Inferior parietal cortex (tissue), 1 donor: ENCODE data around the gene PELI3.
"Not testable (repeated sequence)": the region's sequence is repeated elsewhere in the genome, so short reads cannot be mapped to it uniquely, and the experiment has no call there.

Source experiments
- DNase-seq: peaks from one replicate; pipeline ENCODE4 v3.0.0-alpha.2; 2016; ENCODE audit errors: extremely low spot score

PELI3 gene

DNA sequence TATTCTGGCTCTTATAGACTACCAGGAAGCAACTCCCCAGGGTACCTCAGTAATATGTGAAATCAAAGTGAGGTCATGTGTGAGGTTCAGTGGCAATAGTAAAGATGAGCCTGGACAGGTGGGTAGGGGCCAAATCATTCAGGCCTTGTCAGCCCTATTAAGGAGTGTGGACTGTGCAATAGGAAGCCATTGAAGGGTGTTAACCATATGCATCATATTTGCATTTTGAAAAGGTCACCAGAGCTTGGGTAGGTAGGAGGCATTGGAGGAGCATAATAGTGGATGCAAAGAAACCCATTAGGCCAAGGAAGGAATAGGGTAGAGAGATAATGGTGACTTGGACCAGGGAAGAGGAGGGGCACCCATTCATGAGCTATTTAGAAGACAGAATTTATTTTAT, 19.7 kb upstream of the PELI3 start:
- DNase-seq: no peak

DNA sequence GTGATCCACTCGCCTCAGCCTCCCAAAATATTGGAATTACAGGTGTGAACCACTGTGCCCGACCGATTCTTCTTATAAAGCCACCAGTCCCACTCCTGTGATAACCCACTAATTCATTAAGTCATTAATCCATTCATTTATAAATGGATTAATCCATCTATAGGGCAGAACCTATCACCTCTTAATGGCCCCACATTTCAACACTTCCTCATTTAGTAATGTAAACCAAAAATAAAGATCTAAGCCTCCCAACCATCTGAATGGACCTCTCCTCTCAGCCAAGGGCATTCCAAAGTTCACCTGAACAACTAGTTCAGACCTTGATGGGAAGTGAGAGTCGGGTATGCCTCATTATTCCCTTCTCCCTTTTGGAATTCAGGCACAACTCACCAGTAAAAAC, 18.2 kb upstream of the PELI3 start:
- no peak for DNase-seq

DNA sequence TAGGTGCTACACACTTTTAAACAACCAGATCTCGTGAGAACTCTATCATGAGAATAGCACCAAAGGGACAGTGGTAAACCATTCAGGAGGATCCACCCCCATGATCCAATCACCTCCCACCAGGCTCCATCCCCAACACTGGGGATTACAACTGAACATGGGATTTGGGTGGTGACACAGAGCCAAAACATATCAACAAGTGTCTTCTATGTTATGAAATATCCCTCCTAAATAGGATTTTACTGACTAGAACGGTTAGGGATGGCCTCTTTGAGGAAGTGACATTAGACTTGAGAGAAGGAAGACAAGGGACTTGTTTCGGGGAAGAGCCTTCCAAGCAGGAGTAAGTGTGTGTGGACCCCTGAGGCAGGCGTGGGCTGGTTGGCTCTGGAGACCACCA, 16.1 kb upstream of the PELI3 start:
- no peak for DNase-seq

DNA sequence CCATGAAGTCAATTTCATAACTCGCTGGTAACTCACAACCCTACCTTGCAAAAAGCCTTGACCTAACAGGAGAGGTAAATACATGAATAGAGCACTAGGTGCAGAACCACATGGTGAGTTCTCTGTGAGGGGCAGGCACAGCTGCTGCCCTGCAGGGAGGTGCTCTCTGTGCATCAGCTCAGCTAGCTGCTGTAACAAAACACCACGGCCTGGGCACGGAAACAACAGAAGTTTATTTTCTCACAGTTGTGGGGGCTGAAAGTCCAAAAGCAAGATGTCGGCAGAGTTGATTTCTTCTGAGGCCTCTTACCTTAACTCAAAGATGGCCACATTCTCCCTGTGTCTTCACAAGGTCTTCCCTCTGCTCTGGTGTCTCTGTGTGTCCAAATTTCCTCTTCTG, 15.0 kb upstream of the PELI3 start:
- DNase-seq: no peak

DNA sequence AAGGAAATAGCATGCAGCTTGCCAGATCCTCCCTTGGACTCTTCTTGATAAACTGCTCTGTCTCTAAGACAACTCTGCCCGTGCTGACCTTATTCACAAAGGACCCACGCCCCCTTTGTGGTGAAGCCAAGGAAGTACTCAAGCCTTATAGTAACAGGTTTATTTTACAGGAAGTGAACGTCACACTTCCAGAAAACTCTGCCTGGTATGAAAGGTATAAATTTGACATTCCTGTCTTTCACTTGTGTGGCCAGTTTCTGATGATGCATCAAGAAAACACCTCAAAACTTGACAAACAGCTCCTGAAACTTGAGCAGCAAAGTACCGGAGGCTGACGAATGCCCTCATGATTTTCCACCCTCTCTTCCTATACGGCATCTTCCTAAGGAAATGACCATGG, 12.5 kb upstream of the PELI3 start:
- DNase-seq: no peak

DNA sequence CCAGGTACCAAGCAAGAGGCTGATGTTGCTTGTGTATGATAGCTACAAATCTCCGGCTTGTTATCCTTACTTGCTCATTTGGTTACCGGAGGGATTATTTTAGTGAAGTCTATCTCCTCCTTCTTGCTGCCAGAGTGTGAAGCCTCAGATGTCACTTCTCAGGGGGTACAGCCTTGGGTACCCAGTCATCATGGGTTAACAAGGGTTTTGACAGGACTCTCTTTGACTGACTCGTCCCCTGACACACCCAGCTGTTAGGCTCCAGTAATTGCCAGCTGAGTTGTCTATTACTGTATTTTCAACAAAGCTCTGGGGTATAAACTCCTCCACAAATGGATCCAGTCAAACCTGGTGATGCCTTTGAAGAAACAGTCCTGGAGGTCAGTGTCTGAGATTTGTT, 11.9 kb upstream of the PELI3 start:
- DNase-seq: no peak

DNA sequence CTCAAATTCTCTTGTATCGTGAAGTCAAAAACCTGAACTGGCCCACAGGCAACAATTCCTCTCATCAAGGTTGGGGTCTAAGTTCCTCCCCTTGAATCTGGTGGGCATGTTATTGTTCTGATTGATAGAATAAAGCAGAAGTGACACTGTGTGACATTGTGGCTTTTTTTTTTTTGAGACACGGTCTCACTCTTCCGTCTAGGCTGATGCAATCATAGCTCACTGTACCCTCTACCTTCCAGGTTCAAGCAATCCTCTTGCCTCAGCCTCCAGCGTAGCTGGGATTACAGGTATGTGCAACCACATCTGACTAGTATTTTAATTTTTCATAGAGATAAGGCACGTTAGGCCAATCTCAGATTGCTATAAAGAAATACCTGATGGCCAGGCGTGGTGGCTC, 8.9 kb upstream of the PELI3 start:
- DNase-seq: no peak

DNA sequence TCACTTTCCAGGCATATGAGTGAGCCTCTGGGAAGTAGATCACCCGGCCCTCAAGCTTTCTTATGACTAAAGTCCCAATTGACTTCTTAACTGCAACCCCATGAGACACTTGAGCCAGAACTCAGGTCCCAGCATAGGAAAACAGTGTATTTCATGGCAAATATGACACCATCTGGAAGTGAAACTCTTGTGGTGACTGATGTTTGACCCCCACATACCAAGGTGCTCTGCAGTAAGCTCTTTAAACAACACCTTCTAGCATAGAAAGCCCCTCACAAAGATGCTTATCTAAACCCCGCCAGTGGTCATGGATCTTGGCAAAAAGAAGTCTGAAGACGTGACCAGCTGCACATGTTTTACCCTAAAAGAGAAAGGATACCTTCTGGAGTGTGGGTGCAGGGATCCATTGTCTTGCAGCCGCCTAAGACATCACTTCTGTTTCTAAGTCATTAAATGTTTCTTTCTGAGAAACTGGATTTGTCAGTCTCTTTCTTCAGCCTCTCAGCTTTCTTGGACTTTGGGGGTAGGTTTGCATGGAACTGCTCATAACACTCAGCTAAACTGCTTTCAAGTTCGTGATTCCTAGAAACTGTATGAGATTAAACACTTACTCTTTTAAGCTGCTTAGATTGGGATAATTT, 7.4 kb upstream of the PELI3 start:
- no peak for DNase-seq

DNA sequence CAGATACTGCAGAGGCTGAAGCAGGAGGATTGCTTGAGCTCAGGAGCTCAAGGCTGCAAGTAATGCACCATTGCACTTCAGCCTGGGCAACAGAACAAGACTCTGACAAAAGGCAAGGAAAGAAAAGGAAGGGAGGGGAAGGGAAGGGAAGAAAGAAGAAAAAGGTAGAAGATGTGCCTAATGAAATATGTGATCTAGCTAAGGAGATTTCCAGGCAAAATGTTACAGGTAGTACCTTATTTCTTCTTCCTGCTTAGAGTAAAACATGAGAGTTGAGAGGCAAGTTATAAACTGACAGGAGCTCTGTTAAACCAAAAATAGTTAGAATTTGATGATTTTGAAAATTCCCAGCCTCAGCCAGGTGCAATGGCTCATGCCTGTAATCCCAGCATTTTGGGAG, 4.7 kb upstream of the PELI3 start:
- DNase-seq: no peak

DNA sequence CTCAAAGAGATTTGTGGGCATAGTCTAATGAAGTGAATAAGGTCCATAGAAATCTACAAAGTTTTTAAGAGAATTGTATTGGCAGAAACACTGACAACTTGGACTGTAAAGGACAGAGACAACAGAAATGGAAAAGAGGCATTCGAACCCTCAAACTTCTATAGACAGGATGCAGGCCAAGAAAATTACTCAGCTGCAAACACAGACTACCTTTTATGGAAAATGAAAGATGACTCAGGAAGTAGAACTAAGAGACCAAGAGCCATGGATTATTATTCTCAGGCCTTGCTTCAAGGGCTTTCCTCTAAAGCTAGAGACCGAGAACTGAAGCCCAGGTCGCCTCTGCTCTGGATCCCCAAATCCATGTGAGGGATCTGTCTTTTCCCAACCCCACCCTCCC, 3.8 kb upstream of the PELI3 start:
- DNase-seq: no peak

DNA sequence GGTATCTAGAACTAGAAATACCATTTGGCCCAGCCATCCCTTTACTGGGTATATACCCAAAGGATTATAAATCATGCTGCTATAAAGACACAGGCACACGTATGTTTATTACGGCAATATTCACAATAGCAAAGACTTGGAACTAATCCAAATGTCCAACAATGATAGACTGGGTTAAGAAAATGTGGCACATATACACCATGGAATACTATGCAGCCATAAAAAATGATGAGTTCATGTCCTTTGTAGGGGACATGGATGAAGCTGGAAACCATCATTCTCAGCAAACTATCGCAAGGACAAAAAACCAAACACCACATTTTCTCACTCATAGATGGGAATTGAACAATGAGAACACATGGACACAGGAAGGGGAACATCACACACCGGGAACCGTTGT, 2.6 kb upstream of the PELI3 start:
- not testable (repeated sequence) for DNase-seq

DNA sequence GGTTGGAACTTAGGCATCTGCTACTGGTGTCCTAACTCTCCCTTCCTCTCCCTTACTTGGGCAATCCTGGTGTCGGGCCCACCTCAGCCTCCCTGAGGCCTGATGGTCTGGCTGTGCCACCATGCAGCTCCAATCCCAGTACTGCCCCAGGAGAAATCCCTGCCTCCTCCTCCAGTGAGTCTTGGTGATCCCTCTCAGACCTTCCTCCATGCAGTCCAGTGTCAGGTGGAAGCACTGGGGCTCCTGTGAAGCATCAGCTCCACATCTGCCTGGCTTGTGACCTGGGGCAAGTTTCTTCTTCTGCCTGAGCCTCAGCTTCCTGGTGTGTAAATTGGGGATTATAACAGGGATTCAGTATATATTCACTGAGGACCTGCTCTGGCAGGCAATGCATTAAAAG, 1.8 kb upstream of the PELI3 start:
- DNase-seq: no peak

DNA sequence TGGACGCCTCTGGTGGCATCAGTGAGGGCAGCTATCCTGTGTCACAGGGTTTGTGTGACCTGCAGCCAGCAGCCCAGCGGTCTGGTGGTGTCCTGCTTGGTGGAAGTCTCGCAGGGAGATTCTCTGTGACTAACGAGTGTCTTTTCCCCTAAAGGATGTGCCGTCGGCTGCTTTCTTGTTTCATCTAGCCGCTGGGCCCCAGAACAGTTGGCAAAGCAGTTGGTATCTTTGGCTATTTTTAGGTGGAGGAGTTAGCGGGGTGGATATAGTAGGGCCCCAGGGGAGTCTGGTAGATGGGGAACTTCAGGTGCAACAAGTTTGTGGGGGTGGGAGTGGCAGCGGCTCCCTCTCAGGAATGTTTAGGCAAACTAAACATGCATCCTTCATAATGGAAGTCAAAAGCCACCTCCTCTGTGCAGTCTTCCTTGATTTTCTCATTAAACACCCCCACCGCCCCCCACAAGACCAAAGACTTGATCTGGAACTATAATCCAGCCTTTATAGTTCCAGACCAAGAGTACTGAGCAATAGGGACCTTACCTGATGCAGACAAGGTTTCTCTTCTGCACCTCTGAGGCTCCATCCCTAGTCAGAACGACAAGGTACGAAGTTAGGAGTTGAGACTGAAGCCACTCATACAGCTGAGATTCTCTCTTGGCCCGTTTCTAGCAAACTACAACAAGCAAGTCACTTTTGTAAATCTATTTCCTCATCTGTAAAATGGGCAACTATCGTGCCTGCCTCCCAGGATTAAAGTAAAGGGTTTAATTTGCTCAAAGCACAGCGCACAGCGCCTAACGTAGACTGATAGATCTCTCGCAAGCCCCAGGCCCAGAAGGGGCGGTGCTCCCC, 1.1 kb upstream of the PELI3 start:
- no peak for DNase-seq

DNA sequence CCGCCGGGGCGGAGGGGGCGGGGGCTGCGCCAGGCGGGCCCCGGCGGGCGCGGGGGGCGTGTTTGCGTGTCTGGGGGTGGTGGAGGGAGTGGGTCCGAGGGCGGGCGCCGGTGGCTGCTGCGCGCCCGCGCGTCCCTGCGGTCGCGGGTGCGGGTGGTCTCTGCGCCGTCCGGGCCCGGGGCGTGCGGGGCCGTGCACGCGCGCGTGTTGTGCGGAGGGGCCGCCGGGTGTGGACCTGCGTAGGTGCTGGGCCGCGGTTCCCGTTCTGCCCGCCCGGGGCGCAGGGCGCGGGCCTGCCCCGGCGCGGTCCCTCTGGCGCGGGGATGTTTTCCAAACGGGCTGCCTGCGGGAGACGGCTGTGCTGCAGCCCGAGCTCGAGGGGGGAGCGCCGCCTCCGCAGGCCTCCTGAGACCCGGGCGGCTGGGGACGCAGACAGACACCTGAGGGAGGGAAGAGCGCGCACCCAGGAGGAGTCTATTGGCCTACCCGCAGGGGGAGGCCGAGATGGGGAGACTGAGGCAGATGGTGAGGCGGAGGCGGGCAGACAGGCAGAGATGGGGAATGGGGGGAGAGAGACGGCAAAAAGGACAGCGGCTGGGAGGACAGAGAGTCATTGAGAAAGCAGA, 442 bp downstream of the PELI3 start:
- DNase-seq: no peak

DNA sequence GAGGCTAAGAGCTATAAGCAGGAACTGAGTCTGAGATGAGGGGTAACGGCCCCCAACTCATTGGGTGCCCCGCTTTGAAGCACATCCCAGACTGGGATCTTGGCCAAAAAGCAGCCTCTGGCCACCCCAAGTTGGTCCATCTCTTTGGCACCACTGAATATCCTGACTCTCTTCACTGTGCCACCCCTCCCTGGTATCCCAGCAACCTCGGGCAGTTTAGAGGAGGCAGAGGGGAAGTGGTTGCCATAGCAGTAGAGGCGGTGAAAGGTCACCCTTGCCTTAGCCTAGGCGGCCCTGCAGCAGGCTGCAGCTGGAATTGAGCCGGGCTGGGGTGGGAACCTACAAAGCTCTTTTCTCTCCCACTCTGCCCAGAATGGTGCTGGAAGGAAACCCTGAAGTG, 1.1 kb downstream of the PELI3 start:
- no peak for DNase-seq

DNA sequence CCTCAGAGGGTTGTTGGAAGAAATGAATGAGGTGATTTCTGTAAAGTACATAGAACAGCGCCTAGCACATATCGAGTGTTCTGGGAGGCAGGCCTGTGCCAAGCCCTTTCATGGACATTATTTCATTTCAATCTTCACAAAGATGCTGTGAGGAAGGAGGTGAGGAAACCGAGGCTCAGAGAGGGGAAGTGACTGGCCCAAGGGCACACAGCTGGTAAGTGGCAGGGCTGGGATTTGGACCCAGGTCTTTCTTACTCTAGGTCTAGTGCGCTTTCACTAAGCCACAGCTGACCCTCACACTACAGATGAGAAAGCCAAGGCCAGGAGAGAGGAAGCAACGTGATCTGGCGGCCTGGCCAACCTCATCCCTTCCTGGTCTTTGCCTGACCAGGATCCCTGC, 2.0 kb downstream of the PELI3 start:
- no peak for DNase-seq

DNA sequence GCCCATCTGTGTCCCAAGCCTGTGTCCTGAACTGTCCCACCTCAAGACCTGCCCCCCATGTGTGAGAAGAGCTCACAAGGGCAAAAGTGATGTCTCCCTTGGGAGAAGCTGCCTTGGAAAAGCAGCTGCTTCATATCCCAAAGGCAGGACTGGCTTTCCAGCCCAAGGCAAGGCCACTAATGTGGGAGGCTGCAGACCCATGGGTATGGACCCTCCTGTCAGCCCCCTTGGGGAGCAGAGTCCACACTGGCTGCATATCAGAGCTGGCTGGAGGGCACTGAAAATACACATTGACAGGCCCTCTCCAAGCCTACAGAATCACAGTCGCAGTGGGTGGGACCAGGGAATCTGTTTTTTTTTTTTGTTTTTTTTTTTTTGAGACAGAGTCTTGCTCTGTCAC, 2.7 kb downstream of the PELI3 start:
- no peak for DNase-seq

DNA sequence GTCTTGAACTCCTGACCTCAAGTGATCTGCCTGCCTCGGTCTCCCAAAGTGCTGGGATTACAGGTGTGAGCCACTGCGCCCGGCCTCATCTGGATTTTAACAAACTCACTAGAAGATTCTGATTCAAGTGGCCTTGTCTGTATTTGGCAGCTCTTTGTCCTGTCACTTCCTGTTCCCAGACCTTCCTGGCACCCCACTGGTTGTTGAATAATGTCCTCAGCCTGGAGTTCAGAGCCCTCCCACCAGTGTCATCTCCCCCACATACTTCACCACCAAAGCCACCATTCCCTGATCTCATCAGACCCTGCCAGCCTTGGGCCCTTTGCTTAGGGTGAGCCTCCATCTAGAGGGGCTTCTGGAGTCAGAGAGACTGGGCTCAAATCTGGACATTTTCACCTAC, 3.3 kb downstream of the PELI3 start:
- no peak for DNase-seq

DNA sequence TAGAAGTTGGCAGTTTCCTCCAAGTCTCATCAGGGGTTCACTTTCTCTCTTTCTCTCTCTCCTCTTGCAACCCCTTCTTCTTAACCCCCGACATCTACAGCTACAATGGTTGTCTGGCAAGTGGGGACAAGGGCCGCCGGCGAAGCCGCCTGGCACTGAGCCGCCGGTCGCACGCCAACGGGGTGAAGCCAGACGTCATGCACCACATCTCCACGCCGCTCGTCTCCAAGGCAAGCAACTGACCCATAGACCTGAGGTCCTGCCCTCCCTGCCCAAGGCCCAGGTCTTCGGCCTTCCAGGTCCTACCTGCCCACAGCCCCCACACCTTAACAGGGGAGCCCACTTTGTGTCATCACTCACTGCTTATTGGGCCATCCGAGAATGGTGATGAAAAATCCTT, 4.4 kb downstream of the PELI3 start:
- DNase-seq: no peak

DNA sequence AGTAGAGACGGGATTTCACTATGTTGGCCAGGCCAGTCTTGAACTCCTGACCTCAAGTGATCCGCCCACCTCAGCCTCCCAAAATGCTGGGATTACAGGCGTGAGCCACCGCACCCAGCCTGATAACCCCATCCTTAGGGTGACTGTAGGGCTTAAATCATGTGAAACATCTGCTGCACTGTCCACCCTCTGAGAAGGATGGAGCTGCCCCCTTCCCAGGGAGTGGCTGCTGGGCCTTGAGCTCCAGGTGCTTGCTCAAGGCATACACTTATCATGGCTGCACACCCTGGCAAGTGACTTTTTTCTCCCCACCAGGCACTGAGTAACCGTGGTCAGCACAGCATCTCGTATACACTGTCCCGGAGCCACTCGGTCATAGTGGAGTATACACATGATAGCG, 5.3 kb downstream of the PELI3 start:
- DNase-seq: no peak

DNA sequence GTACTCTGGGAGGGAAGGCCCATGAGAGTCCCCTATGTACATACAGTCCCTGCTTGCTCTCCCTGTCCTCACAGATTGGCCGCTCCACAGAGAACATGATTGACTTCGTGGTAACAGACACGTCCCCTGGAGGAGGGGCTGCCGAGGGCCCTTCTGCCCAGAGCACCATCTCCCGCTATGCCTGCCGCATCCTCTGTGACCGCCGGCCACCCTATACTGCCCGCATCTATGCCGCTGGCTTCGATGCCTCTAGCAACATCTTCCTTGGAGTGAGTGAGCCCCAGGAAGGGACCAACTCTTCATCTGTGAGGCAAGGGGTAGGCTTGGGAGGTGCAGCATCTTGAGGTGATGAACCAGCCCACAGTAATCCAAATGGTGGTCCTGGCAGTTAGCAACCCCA, 6.5 kb downstream of the PELI3 start:
- no peak for DNase-seq

DNA sequence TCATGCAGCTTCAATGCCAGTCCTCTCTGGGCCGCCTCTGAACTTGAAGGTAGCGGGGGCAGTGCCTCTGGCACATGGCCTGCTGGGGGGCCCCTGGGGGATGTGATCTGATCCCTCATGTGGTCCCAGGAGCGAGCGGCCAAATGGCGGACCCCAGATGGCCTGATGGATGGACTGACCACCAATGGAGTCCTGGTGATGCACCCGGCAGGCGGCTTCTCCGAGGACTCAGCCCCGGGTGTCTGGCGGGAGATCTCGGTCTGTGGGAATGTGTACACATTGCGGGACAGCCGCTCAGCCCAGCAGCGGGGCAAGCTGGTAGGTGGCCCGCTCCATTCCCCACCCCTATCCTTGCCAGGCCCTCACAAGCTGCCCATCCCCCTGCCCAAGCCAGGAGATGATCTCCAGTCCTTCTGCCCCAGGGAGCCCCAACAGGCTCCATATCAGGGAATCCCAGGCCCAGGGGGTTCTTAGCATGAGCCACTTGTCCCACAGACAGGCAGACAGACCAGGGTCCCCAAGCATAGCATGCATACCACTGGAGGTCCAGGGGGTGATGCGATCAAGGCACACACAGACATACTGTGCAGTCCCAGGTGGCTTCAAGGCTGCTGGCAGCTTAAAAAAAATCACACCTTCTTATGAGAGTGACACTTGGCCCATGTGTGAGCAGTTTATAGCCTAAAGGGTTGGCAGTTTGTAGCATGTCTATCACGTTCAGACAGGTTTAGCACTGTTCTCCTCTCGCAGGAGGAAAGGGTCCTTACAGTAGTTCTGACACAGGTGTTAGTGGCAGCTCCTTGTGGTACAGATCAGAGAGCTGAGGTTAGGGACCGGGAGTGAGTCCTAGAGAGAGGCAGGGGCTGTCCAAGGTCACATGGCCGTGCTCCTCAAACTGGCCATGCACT, 7.2 kb downstream of the PELI3 start:
- DNase-seq: no peak
